ENCODE measurements around the gene MSTN. TPM values are rescaled to one million over a fixed set of nuclear protein-coding genes. Genes with fewer than 3 reads are reported as not detected.
"Not testable (repeated sequence)": the region's sequence is repeated elsewhere in the genome, so short reads cannot be mapped to it uniquely, and the experiment has no call there.

The MSTN gene
- total and polyA plus RNA-seq, 4 donors = 0.48 to 1.5 (median 0.81) TPM; not detected in 1

DNA sequence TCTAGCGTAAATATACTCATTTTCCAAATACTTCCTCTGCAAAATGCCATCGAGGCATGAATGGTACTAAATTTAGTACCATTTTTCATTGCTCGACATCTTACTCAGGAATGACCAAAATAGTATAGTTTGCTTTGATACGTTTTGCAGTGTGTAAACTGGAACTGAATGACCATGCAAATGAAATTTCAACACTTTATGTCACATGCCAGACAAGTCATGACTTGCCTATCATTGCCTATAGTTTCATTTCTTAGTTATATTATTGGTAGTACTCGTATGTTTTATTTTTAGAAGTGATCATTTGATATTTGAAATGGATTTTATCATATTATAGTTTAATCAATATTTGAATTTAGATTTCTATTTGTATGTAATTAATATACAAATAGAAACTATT, 9.1 kb downstream of the MSTN start:
- Histone ChIP-seq H3K9me3 (ENCODE audit: control insufficient read depth, low read length) (no peaks in the 10 kb centered on the region), H3K4me1 (ENCODE audit: control insufficient read depth in 1 of 2, insufficient read depth in 2 of 2, low read length in 2 of 2) (no peaks in the 10 kb centered on the region), H3K36me3 (ENCODE audit: control insufficient read depth in 1 of 2, insufficient read depth in 2 of 2, low read length in 1 of 2) (no peaks in the 10 kb centered on the region), H3K27me3 (ENCODE audit: control insufficient read depth in 1 of 2, insufficient read depth in 2 of 2, low read length in 1 of 2) (no peaks in the 10 kb centered on the region), H3K27ac (ENCODE audit: low read depth in 1 of 2, low read length in 2 of 2) (no peak overlapping the region), H3K4me3 (ENCODE audit: low read length in 2 of 2) (no peak overlapping the region)
- ATAC-seq (ENCODE audit: low FRiP score) (no peak), DNase-seq (no peak)
- WGBS, 2 donors = 6% methylated on average over 5 of the region's 5 CpGs
- intact Hi-C loops (cut with DNase I) = no loop called here

DNA sequence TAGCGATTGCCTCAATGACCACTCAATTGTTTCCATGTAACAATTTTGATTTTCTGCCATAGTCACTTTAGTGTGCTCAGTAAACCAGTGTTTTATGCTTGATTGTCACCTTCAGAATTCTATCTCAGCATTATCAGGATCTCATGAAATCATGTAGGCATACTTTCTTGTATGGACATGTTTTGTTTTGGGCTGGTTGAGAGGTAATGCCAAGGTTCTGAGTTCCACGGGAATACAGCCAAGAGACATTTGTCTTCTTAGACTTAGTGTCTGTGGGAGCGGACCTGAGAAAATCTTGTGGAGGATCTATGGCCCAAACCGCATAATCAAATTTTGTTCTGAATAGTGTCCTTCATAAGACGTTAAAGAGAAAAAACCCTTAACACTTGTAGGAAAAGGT, 10.2 kb downstream of the MSTN start:
- no peaks in the 10 kb centered on the region for H3K9me3 ChIP-seq (ENCODE audit: control insufficient read depth, low read length)
- ATAC-seq (ENCODE audit: low FRiP score) (no peak), DNase-seq (no peak)
- H3K4me3 ChIP-seq (ENCODE audit: low read length in 2 of 2) = no peak overlapping the region
- H3K27me3 ChIP-seq (ENCODE audit: control insufficient read depth in 1 of 2, insufficient read depth in 2 of 2, low read length in 1 of 2) = no peaks in the 10 kb centered on the region
- no peak overlapping the region for H3K27ac ChIP-seq (ENCODE audit: low read depth in 1 of 2, low read length in 2 of 2)
- intact Hi-C loops (cut with DNase I) = no loop called here
- H3K4me1 ChIP-seq (ENCODE audit: control insufficient read depth in 1 of 2, insufficient read depth in 2 of 2, low read length in 2 of 2) = no peaks in the 10 kb centered on the region
- WGBS, 2 donors = 22 to 33% methylated on average over 5 of the region's 5 CpGs
- H3K36me3 ChIP-seq (ENCODE audit: control insufficient read depth in 1 of 2, insufficient read depth in 2 of 2, low read length in 1 of 2) = no peaks in the 10 kb centered on the region

DNA sequence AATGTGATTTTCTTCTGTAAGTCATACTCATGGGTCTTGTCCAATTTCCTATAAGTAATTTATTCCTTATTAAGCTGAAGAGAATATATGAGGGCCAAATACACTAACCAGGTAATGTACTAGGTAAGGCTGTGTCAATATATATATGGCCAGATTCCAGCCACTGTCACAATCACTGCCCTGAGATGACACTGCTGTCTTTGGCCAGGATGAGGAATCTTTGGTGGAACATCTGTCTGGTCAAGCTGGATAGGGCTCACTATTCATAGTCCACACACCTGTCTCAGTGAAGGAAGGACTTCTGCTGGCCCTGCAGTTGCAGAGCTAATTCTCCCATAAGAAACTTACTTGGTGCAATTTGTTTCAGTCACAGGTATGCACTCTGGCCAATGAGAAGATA, 11.3 kb downstream of the MSTN start:
- Histone ChIP-seq H3K27me3 (ENCODE audit: control insufficient read depth in 1 of 2, insufficient read depth in 2 of 2, low read length in 1 of 2) (no peaks in the 10 kb centered on the region), H3K4me1 (ENCODE audit: control insufficient read depth in 1 of 2, insufficient read depth in 2 of 2, low read length in 2 of 2) (no peaks in the 10 kb centered on the region), H3K9me3 (ENCODE audit: control insufficient read depth, low read length) (no peaks in the 10 kb centered on the region), H3K4me3 (ENCODE audit: low read length in 2 of 2) (no peak overlapping the region), H3K36me3 (ENCODE audit: control insufficient read depth in 1 of 2, insufficient read depth in 2 of 2, low read length in 1 of 2) (no peaks in the 10 kb centered on the region), H3K27ac (ENCODE audit: low read depth in 1 of 2, low read length in 2 of 2) (no peak overlapping the region)
- ATAC-seq (ENCODE audit: low FRiP score) (no peak), DNase-seq (no peak)
- intact Hi-C loops (cut with DNase I) = no loop called here

DNA sequence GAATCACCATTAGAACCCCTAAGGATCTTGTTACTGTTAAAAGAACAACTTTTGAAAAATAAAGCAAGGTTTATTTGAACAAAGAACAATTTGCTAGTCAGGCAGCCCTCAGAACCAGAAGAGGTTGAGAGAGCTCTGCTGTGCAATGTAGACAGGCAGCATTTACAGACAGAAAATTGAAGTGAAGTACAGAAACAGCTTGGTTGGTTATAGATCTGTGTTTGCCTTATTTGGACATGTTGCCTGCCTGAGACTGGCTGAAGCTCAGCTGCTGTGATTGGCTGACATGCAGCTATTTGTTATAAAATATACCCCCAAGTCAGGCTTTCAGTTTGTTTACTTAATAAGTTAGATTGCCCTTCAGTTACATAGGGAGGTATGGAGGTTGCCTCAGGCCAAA, 12.5 kb downstream of the MSTN start:
- H3K36me3 ChIP-seq (ENCODE audit: control insufficient read depth in 1 of 2, insufficient read depth in 2 of 2, low read length in 1 of 2) = no peaks in the 10 kb centered on the region
- no peaks in the 10 kb centered on the region for H3K9me3 ChIP-seq (ENCODE audit: control insufficient read depth, low read length)
- DNase-seq (no peak), ATAC-seq (ENCODE audit: low FRiP score) (no peak)
- intact Hi-C loops (cut with DNase I) = no loop called here
- no peaks in the 10 kb centered on the region for H3K4me1 ChIP-seq (ENCODE audit: control insufficient read depth in 1 of 2, insufficient read depth in 2 of 2, low read length in 2 of 2)
- no peak overlapping the region for H3K27ac ChIP-seq (ENCODE audit: low read depth in 1 of 2, low read length in 2 of 2)
- H3K4me3 ChIP-seq (ENCODE audit: low read length in 2 of 2) = no peak overlapping the region
- no peaks in the 10 kb centered on the region for H3K27me3 ChIP-seq (ENCODE audit: control insufficient read depth in 1 of 2, insufficient read depth in 2 of 2, low read length in 1 of 2)

DNA sequence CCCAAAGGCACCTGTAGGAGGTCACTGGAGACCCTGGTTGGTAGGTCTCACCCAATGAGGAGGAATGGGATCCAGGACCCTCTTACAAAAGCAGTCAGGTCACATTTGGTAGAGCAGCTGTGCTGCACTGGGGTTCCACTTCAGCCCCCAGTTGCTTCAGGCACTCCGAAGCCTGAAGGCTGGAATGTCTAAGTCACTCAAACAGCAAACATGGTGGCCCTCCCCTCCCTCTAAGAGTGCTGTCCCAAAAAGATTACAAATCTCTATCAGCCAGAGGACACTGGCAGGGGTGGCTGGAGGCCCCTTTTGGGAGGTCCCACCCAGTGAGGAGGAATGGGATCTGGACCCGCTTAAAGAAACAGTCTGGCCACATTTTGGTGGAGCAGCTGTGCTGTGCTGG, 17.7 kb downstream of the MSTN start:
- WGBS, 2 donors = 100% methylated on average over 2 of the region's 2 CpGs
- ATAC-seq (ENCODE audit: low FRiP score) (no peak), DNase-seq (no peak)
- no peaks in the 10 kb centered on the region for H3K36me3 ChIP-seq (ENCODE audit: control insufficient read depth in 1 of 2, insufficient read depth in 2 of 2, low read length in 1 of 2)
- no peaks in the 10 kb centered on the region for H3K27me3 ChIP-seq (ENCODE audit: control insufficient read depth in 1 of 2, insufficient read depth in 2 of 2, low read length in 1 of 2)
- no peak overlapping the region for H3K27ac ChIP-seq (ENCODE audit: low read depth in 1 of 2, low read length in 2 of 2)
- no peaks in the 10 kb centered on the region for H3K4me1 ChIP-seq (ENCODE audit: control insufficient read depth in 1 of 2, insufficient read depth in 2 of 2, low read length in 2 of 2)
- intact Hi-C loops (cut with DNase I) = no loop called here
- no peak overlapping the region for H3K4me3 ChIP-seq (ENCODE audit: low read length in 2 of 2)
- no peaks in the 10 kb centered on the region for H3K9me3 ChIP-seq (ENCODE audit: control insufficient read depth, low read length)

DNA sequence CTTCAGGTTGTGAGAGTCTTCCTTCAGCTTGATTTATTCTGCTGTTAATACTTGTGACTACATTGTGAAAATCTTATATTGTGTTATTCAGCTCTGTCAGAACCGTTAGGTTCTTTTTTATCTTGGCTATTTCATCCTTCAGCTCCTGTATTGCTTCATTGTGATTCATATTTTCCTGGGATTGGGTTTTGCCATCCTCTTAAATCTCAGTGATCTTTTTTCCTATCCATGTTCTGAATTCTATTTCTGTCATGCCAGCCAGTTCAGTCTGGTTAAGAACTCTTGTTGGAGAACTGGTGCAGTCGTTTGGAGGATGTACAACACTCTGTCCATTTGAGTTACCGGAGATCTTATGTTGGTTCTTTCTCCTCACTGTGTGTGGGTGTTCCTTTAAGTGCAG, 19.1 kb downstream of the MSTN start:
- no peak overlapping the region for H3K27ac ChIP-seq (ENCODE audit: low read depth in 1 of 2, low read length in 2 of 2)
- WGBS, 2 donors = 58 to 63% methylated on average over 3 of the region's 3 CpGs
- H3K4me1 ChIP-seq (ENCODE audit: control insufficient read depth in 1 of 2, insufficient read depth in 2 of 2, low read length in 2 of 2) = no peaks in the 10 kb centered on the region
- H3K9me3 ChIP-seq (ENCODE audit: control insufficient read depth, low read length) = no peaks in the 10 kb centered on the region
- ATAC-seq (ENCODE audit: low FRiP score) = no peak
- H3K27me3 ChIP-seq (ENCODE audit: control insufficient read depth in 1 of 2, insufficient read depth in 2 of 2, low read length in 1 of 2) = no peaks in the 10 kb centered on the region
- intact Hi-C loops (cut with DNase I) = no loop called here
- no peaks in the 10 kb centered on the region for H3K36me3 ChIP-seq (ENCODE audit: control insufficient read depth in 1 of 2, insufficient read depth in 2 of 2, low read length in 1 of 2)
- DNase-seq = no peak
- no peak overlapping the region for H3K4me3 ChIP-seq (ENCODE audit: low read length in 2 of 2)

DNA sequence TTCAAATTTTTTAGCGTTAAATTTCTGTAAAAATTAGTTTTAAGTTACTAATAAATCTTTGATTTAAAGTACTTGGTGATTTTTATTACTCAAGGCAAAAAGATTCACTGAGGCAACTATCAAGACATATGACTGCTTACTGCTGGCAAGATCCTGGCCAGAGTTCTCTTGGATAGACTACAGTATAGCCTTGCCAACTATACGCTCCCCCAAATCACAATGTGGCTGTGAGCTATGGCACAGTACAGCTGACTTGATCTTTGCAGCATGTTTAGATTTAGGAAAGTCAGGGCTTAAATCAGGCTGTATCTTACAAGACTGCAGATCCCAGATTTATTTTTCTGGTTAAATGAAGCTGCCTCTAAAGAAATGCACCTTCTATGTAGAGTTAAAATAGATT, 26.5 kb downstream of the MSTN start:
- Histone ChIP-seq H3K27me3 (ENCODE audit: control insufficient read depth in 1 of 2, insufficient read depth in 2 of 2, low read length in 1 of 2) (no peaks in the 10 kb centered on the region), H3K4me1 (ENCODE audit: control insufficient read depth in 1 of 2, insufficient read depth in 2 of 2, low read length in 2 of 2) (no peaks in the 10 kb centered on the region), H3K4me3 (ENCODE audit: low read length in 2 of 2) (no peak overlapping the region), H3K9me3 (ENCODE audit: control insufficient read depth, low read length) (no peaks in the 10 kb centered on the region), H3K27ac (ENCODE audit: low read depth in 1 of 2, low read length in 2 of 2) (no peak overlapping the region), H3K36me3 (ENCODE audit: control insufficient read depth in 1 of 2, insufficient read depth in 2 of 2, low read length in 1 of 2) (no peaks in the 10 kb centered on the region)
- intact Hi-C loops (cut with DNase I) = no loop called here
- ATAC-seq (ENCODE audit: low FRiP score) (no peak), DNase-seq (no peak)
- WGBS, 2 donors = 46 to 51% methylated on average over 2 of the region's 2 CpGs

DNA sequence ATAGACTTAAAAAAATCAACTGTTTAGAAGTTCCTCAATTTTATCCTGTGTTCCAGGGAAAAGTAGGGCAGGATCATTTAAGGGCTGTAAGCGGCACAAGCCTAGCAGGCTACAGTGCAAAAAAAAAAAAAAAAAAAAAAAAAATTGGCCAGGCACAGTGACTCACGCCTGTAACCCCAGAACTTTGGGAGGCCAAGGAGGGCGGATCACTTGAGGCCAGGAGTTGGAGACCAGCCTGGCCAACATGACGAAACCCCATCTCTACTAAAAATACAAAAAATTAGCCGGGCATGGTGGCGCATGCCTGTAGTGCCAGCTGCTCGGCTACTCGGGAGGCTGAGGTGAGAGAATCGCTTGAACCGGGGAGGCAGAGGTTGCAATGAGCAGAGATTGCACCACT, 28.1 kb downstream of the MSTN start:
- 92 to 94% methylated on average over 10 of the region's 10 CpGs for WGBS, 2 donors
- H3K36me3 ChIP-seq (ENCODE audit: control insufficient read depth in 1 of 2, insufficient read depth in 2 of 2, low read length in 1 of 2); DNase-seq; H3K27ac ChIP-seq (ENCODE audit: low read depth in 1 of 2, low read length in 2 of 2); H3K27me3 ChIP-seq (ENCODE audit: control insufficient read depth in 1 of 2, insufficient read depth in 2 of 2, low read length in 1 of 2); H3K4me1 ChIP-seq (ENCODE audit: control insufficient read depth in 1 of 2, insufficient read depth in 2 of 2, low read length in 2 of 2); ATAC-seq (ENCODE audit: low FRiP score); intact Hi-C loops (cut with DNase I); H3K9me3 ChIP-seq (ENCODE audit: control insufficient read depth, low read length); H3K4me3 ChIP-seq (ENCODE audit: low read length in 2 of 2): not testable (repeated sequence)

DNA sequence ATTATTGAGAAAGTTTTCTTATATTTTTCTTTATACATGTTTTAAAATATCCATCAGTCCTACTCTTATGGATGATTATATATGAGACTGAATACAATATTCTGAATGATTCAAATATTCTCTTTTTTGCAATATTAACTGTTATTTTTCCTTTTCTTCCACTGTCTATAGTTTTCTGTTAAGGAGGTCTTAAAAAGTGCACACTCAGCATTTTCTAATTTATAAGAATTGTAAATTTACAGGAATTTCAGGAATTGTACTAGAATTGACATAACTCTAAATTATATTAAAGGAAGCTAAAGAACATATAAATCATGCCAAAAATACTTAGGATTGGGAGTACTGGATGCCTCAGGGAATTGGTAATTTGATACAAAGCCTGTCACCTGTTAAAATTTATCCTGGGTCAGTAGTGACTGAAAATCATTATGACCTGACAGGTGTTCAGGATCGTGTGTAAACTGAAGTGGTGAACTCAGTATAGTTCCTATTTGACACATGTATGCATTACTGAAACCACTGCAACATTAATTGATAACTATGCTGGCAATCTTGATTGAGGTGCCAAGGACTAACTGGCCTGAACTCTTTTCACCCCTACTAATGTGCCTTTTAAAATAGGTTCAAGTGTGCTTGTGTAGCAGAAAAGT, 30.4 kb downstream of the MSTN start:
- 40 to 46% methylated on average over 1 of the region's 1 CpG for WGBS, 2 donors
- DNase-seq (no peak), ATAC-seq (ENCODE audit: low FRiP score) (no peak)
- Histone ChIP-seq H3K27ac (ENCODE audit: low read depth in 1 of 2, low read length in 2 of 2) (no peak overlapping the region), H3K36me3 (ENCODE audit: control insufficient read depth in 1 of 2, insufficient read depth in 2 of 2, low read length in 1 of 2) (no peaks in the 10 kb centered on the region), H3K27me3 (ENCODE audit: control insufficient read depth in 1 of 2, insufficient read depth in 2 of 2, low read length in 1 of 2) (no peaks in the 10 kb centered on the region), H3K4me1 (ENCODE audit: control insufficient read depth in 1 of 2, insufficient read depth in 2 of 2, low read length in 2 of 2) (no peaks in the 10 kb centered on the region), H3K9me3 (ENCODE audit: control insufficient read depth, low read length) (no peaks in the 10 kb centered on the region), H3K4me3 (ENCODE audit: low read length in 2 of 2) (no peak overlapping the region)
- intact Hi-C loops (cut with DNase I) = no loop called here

Measured in aorta (tissue), 5 donors.